Measurements from ENCODE around the gene BANF1.

DNA sequence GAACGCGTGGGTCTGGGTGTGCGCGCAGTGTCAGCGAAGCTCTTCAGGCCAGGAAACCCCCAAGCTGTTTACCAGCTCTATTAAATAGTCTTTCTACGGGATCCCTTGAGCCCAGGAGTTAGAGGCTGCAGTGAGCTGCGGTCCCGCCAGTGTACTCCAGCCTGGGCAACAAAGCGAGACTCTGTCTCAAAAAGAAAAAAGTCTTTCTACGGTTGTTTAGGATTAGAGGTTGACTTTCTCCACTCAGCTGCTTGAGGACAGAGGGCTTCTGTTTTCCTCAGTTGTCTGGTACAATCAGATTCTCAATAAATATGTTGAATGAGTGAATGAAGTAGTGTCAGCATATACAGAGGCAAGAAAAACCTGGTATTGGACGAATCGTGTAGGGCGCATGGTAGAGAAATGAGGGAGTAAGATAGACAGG is 40.1 kb upstream of the BANF1 start:
- TF ChIP-seq, protein P1, sequence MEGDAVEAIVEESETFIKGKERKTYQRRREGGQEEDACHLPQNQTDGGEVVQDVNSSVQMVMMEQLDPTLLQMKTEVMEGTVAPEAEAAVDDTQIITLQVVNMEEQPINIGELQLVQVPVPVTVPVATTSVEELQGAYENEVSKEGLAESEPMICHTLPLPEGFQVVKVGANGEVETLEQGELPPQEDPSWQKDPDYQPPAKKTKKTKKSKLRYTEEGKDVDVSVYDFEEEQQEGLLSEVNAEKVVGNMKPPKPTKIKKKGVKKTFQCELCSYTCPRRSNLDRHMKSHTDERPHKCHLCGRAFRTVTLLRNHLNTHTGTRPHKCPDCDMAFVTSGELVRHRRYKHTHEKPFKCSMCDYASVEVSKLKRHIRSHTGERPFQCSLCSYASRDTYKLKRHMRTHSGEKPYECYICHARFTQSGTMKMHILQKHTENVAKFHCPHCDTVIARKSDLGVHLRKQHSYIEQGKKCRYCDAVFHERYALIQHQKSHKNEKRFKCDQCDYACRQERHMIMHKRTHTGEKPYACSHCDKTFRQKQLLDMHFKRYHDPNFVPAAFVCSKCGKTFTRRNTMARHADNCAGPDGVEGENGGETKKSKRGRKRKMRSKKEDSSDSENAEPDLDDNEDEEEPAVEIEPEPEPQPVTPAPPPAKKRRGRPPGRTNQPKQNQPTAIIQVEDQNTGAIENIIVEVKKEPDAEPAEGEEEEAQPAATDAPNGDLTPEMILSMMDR (IDR thresholded peaks at IDR 0.05) = no peak
- no peak for TF ChIP-seq POLR2A (IDR thresholded peaks at IDR 0.05)
